ENCODE results near the gene ACVR1.

ACVR1 gene

GRCh38 chr2:157699806-157700205 is 176.3 kb downstream of the ACVR1 start:
- no peak overlapping the region for H3K9ac ChIP-seq (ENCODE audit: low read depth, low read length)
- H3K4me2 ChIP-seq (ENCODE audit: insufficient read depth, low read length) = no peak overlapping the region
- DNase-seq (no peak), ATAC-seq (ENCODE audit: insufficient read depth, low read depth) (no peak)
- H3K4me1 ChIP-seq (ENCODE audit: insufficient read depth, low read length) = no peaks in the 10 kb centered on the region
- no peak overlapping the region for H2AFZ ChIP-seq (ENCODE audit: low read depth, low read length)
- no peaks in the 10 kb centered on the region for H3K79me2 ChIP-seq (ENCODE audit: insufficient read depth, low read length)
- no peaks in the 10 kb centered on the region for H3K9me3 ChIP-seq (ENCODE audit: insufficient read depth, low read length, severe bottlenecking)
- peaks cover 4% of the 10 kb centered on the region for H3K27me3 ChIP-seq (ENCODE audit: insufficient read depth, low read length, poor library complexity)
- no peak overlapping the region for H3K4me3 ChIP-seq (ENCODE audit: low read depth in 1 of 2, low read length in 2 of 2)
- H3K36me3 ChIP-seq (ENCODE audit: insufficient read depth, low read length) = no peaks in the 10 kb centered on the region
- no peak overlapping the region for H3K27ac ChIP-seq (ENCODE audit: low read length)
- no peak for TF ChIP-seq CTCF (IDR thresholded peaks at IDR 0.05; ENCODE audit: borderline replicate concordance, extremely low read depth, low read length, poor library complexity, severe bottlenecking)
- no peak for TF ChIP-seq EZH2 (IDR thresholded peaks at IDR 0.05; ENCODE audit: borderline replicate concordance, low read depth, low read length, severe bottlenecking)
- no peaks in the 10 kb centered on the region for H4K20me1 ChIP-seq (ENCODE audit: insufficient read depth, low read length)

- Histone ChIP-seq H3K79me2 (ENCODE audit: insufficient read depth, low read length) (no peaks in the 10 kb centered on the region), H3K4me3 (ENCODE audit: low read depth in 1 of 2, low read length in 2 of 2) (no peak overlapping the region), H3K4me1 (ENCODE audit: insufficient read depth, low read length) (no peaks in the 10 kb centered on the region), H3K27ac (ENCODE audit: low read length) (no peak overlapping the region), H3K4me2 (ENCODE audit: insufficient read depth, low read length) (no peak overlapping the region), H3K9ac (ENCODE audit: low read depth, low read length) (no peak overlapping the region), H2AFZ (ENCODE audit: low read depth, low read length) (no peak overlapping the region), H3K27me3 (ENCODE audit: insufficient read depth, low read length, poor library complexity) (peaks cover 4% of the 10 kb centered on the region), H4K20me1 (ENCODE audit: insufficient read depth, low read length) (no peaks in the 10 kb centered on the region), H3K36me3 (ENCODE audit: insufficient read depth, low read length) (no peaks in the 10 kb centered on the region), H3K9me3 (ENCODE audit: insufficient read depth, low read length, severe bottlenecking) (no peaks in the 10 kb centered on the region)
- DNase-seq (no peak), ATAC-seq (ENCODE audit: insufficient read depth, low read depth) (no peak)
- TF ChIP-seq EZH2 (IDR thresholded peaks at IDR 0.05; ENCODE audit: borderline replicate concordance, low read depth, low read length, severe bottlenecking) (no peak), CTCF (IDR thresholded peaks at IDR 0.05; ENCODE audit: borderline replicate concordance, extremely low read depth, low read length, poor library complexity, severe bottlenecking) (no peak)
Measured at GRCh38 chr2:157699009-157699408, 177.1 kb downstream of the ACVR1 start.

GRCh38 chr2:157698430-157698829 is 177.7 kb downstream of the ACVR1 start:
- Histone ChIP-seq H4K20me1 (ENCODE audit: insufficient read depth, low read length) (no peaks in the 10 kb centered on the region), H3K9me3 (ENCODE audit: insufficient read depth, low read length, severe bottlenecking) (no peaks in the 10 kb centered on the region), H3K9ac (ENCODE audit: low read depth, low read length) (no peak overlapping the region), H3K79me2 (ENCODE audit: insufficient read depth, low read length) (no peaks in the 10 kb centered on the region), H3K4me2 (ENCODE audit: insufficient read depth, low read length) (no peak overlapping the region), H3K27ac (ENCODE audit: low read length) (no peak overlapping the region), H3K27me3 (ENCODE audit: insufficient read depth, low read length, poor library complexity) (peaks cover 4% of the 10 kb centered on the region), H3K36me3 (ENCODE audit: insufficient read depth, low read length) (no peaks in the 10 kb centered on the region), H3K4me1 (ENCODE audit: insufficient read depth, low read length) (no peaks in the 10 kb centered on the region), H2AFZ (ENCODE audit: low read depth, low read length) (no peak overlapping the region), H3K4me3 (ENCODE audit: low read depth in 1 of 2, low read length in 2 of 2) (no peak overlapping the region)
- ATAC-seq (ENCODE audit: insufficient read depth, low read depth) (no peak), DNase-seq (no peak)
- TF ChIP-seq CTCF (IDR thresholded peaks at IDR 0.05; ENCODE audit: borderline replicate concordance, extremely low read depth, low read length, poor library complexity, severe bottlenecking) (no peak), EZH2 (IDR thresholded peaks at IDR 0.05; ENCODE audit: borderline replicate concordance, low read depth, low read length, severe bottlenecking) (no peak)

GRCh38 chr2:157696036-157696435 is 180.1 kb downstream of the ACVR1 start:
- no peaks in the 10 kb centered on the region for H3K36me3 ChIP-seq (ENCODE audit: insufficient read depth, low read length)
- no peak for TF ChIP-seq EZH2 (IDR thresholded peaks at IDR 0.05; ENCODE audit: borderline replicate concordance, low read depth, low read length, severe bottlenecking)
- no peak for TF ChIP-seq CTCF (IDR thresholded peaks at IDR 0.05; ENCODE audit: borderline replicate concordance, extremely low read depth, low read length, poor library complexity, severe bottlenecking)
- no peak overlapping the region for H3K9ac ChIP-seq (ENCODE audit: low read depth, low read length)
- no peak overlapping the region for H3K27ac ChIP-seq (ENCODE audit: low read length)
- no peaks in the 10 kb centered on the region for H3K79me2 ChIP-seq (ENCODE audit: insufficient read depth, low read length)
- H3K4me3 ChIP-seq (ENCODE audit: low read depth in 1 of 2, low read length in 2 of 2) = no peak overlapping the region
- H4K20me1 ChIP-seq (ENCODE audit: insufficient read depth, low read length) = no peaks in the 10 kb centered on the region
- DNase-seq (no peak), ATAC-seq (ENCODE audit: insufficient read depth, low read depth) (no peak)
- no peak overlapping the region for H2AFZ ChIP-seq (ENCODE audit: low read depth, low read length)
- no peaks in the 10 kb centered on the region for H3K9me3 ChIP-seq (ENCODE audit: insufficient read depth, low read length, severe bottlenecking)
- no peaks in the 10 kb centered on the region for H3K4me1 ChIP-seq (ENCODE audit: insufficient read depth, low read length)
- H3K4me2 ChIP-seq (ENCODE audit: insufficient read depth, low read length) = no peak overlapping the region
- peaks cover 4% of the 10 kb centered on the region for H3K27me3 ChIP-seq (ENCODE audit: insufficient read depth, low read length, poor library complexity)
